ENCODE measurements around the gene COL25A1.
"Not testable (repeated sequence)": the region's sequence is repeated elsewhere in the genome, so short reads cannot be mapped to it uniquely, and the experiment has no call there.

Gene COL25A1

GRCh38 chr4:109005523-109005922, 296.9 kb downstream of the COL25A1 start:
- DNase-seq = peak; percentile 6

GRCh38 chr4:109004418-109004817, 298.0 kb downstream of the COL25A1 start:
- DNase-seq = no peak

GRCh38 chr4:109003964-109004363, 298.5 kb downstream of the COL25A1 start:
- no peak for DNase-seq

- no peak for DNase-seq
These were observed 310.7 kb downstream of the COL25A1 start for GRCh38 chr4:108991551-108992328.

GRCh38 chr4:108988464-108989195, 313.8 kb downstream of the COL25A1 start:
- DNase-seq = peak; percentile 8

GRCh38 chr4:108984495-108984894, 318.0 kb downstream of the COL25A1 start:
- DNase-seq = not testable (repeated sequence)

GRCh38 chr4:108982402-108983185, 319.9 kb downstream of the COL25A1 start:
- no peak for DNase-seq

- DNase-seq = peak; percentile 17
These were observed 321.8 kb downstream of the COL25A1 start for GRCh38 chr4:108980455-108981239.

GRCh38 chr4:108979759-108980158, 322.7 kb downstream of the COL25A1 start:
- no peak for DNase-seq

- no peak for DNase-seq
These were observed 324.4 kb downstream of the COL25A1 start for GRCh38 chr4:108978066-108978465.

- DNase-seq = peak; percentile 83
These were observed 329.7 kb downstream of the COL25A1 start for GRCh38 chr4:108972613-108973283.

GRCh38 chr4:108971473-108971872, 331.0 kb downstream of the COL25A1 start:
- no peak for DNase-seq

GRCh38 chr4:108965472-108966076, 336.9 kb downstream of the COL25A1 start:
- DNase-seq = no peak

GRCh38 chr4:108965016-108965415, 337.4 kb downstream of the COL25A1 start:
- no peak for DNase-seq

GRCh38 chr4:108963910-108964309, 338.5 kb downstream of the COL25A1 start:
- no peak for DNase-seq

- DNase-seq = no peak
These were observed 343.0 kb downstream of the COL25A1 start for GRCh38 chr4:108959491-108959890.

- DNase-seq = no peak
These were observed 347.6 kb downstream of the COL25A1 start for GRCh38 chr4:108954880-108955279.

- no peak for DNase-seq
These were observed 348.5 kb downstream of the COL25A1 start for GRCh38 chr4:108953941-108954340.

GRCh38 chr4:108950158-108950915, 352.1 kb downstream of the COL25A1 start:
- DNase-seq = no peak

GRCh38 chr4:108947526-108947925, 354.9 kb downstream of the COL25A1 start:
- DNase-seq = peak; percentile 6

- no peak for DNase-seq
These were observed 356.2 kb downstream of the COL25A1 start for GRCh38 chr4:108946237-108946636.
